G401 (cell line): ENCODE measurements around the gene C1orf159. TPM values are rescaled to one million over a fixed set of nuclear protein-coding genes. Genes with fewer than 3 reads are reported as not detected.

Experiments
- DNase-seq: peaks from one replicate; pipeline ENCODE4 v3.0.0-alpha.2; 2015; ENCODE audit warnings: low spot score
- in situ Hi-C: cut with HindIII; loops from 2 replicates; pipeline ENCODE4 v1.10.0; 2016; ENCODE audit warnings: low sequenced_read_pairs, mixed read lengths
- total RNA-seq: library from RNA; depleted of rRNA; stranded (reverse); fragments of >200 nt; shearing (Covaris generic); gene quantifications from 2 replicates; pipeline ENCODE4 v1.2.3, GENCODE V29; 2014

C1orf159 gene
- total RNA-seq, 1 experiment from 2014 or later, result 17.1 TPM

GRCh38 chr1:1048765-1049164 lies 67.1 kb downstream of the C1orf159 start:
- no peak for DNase-seq
- in situ Hi-C loops, result no loop called here

GRCh38 chr1:1047963-1048362 lies 67.9 kb downstream of the C1orf159 start:
- in situ Hi-C loops, result no loop called here
- no peak for DNase-seq

GRCh38 chr1:1047407-1047806 lies 68.5 kb downstream of the C1orf159 start:
- in situ Hi-C loops, result no loop called here
- no peak for DNase-seq

DNA sequence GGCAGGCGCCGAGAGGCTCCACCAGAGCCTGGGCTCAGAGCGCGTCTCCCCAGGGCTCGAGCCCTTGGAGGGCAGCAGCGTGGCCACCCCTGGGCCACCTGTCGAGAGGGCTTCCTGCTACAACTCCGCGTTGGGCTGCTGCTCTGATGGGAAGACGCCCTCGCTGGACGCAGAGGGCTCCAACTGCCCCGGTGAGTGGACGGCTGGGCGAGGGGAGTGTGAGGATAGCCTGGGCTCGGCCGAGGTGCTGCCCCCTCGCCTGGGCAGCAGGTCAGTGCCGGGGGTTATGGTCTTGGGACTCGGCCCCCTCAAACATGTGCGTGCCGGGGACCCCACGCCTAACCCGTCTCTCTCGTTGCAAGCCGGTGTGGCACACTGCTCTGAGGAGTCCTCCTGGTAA lies 69.1 kb downstream of the C1orf159 start:
- DNase-seq, result no peak

GRCh38 chr1:1046243-1046642 lies 69.6 kb downstream of the C1orf159 start:
- DNase-seq, result no peak
- in situ Hi-C loops, result no loop called here

More for the DNA sequence above, 69.1 kb downstream of the C1orf159 start:
- in situ Hi-C loops, result no loop called here

GRCh38 chr1:1045129-1045528 lies 70.8 kb downstream of the C1orf159 start:
- no peak for DNase-seq
- in situ Hi-C loops, result no loop called here

GRCh38 chr1:1044455-1045078 lies 71.3 kb downstream of the C1orf159 start:
- no peak for DNase-seq
- in situ Hi-C loops, result no loop called here

DNA sequence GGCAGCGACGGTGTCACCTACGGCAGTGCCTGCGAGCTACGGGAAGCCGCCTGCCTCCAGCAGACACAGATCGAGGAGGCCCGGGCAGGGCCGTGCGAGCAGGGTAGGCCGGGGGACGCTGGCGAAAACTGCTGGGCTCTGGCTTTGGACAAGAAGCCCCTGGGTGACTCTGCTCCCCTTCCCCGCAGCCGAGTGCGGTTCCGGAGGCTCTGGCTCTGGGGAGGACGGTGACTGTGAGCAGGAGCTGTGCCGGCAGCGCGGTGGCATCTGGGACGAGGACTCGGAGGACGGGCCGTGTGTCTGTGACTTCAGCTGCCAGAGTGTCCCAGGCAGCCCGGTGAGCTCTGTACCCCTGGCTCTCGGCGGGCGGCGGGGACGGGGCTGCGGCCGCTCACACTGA lies 72.0 kb downstream of the C1orf159 start:
- in situ Hi-C loops, result no loop called here
- DNase-seq, result no peak

DNA sequence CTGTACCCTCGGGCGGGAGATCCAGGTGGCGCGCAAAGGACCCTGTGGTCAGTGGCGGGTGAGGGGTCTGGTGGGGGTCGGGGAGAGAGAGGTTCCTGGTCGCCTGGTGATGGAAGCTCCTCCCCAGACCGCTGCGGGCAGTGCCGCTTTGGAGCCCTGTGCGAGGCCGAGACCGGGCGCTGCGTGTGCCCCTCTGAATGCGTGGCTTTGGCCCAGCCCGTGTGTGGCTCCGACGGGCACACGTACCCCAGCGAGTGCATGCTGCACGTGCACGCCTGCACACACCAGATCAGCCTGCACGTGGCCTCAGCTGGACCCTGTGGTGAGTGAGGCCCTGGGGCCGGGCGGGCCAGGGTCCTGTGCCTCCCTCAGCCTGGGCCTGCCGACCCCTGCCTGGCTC lies 72.5 kb downstream of the C1orf159 start:
- in situ Hi-C loops, result no loop called here

DNA sequence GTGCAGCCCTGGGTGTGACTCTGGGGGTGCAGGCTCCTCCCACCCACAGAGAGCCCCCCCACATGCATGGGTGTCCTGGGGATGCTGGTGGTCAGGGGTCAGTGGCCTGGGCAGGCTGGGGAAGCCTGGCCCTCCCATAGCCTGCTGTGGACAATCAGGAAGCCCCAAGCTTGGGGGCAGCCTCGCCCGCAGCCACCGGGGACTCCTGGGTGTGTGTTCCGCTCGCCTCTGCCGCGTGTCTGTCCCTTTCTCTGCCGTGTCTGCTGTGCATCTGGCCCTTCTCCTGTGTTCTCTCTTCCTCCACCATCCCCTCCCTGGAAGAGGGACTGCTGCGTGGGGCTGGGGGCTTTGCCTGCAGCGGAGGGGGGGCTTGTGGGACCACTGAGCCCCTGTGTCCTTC lies 73.1 kb downstream of the C1orf159 start:
- in situ Hi-C loops, result no loop called here
- no peak for DNase-seq

More for the DNA sequence above, 72.5 kb downstream of the C1orf159 start:
- no peak for DNase-seq

DNA sequence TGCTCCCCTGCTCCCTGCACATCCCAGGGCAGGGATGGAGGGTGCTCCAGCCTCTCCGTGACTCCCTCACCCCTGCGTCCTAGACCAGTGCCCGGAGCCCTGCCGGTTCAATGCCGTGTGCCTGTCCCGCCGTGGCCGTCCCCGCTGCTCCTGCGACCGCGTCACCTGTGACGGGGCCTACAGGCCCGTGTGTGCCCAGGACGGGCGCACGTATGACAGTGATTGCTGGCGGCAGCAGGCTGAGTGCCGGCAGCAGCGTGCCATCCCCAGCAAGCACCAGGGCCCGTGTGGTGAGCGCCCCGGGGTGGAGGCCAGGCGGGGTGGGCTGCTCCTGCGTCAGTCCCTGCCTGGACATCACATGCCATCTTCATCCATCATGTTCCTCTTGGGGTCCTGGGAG lies 74.0 kb downstream of the C1orf159 start:
- in situ Hi-C loops, result no loop called here

DNA sequence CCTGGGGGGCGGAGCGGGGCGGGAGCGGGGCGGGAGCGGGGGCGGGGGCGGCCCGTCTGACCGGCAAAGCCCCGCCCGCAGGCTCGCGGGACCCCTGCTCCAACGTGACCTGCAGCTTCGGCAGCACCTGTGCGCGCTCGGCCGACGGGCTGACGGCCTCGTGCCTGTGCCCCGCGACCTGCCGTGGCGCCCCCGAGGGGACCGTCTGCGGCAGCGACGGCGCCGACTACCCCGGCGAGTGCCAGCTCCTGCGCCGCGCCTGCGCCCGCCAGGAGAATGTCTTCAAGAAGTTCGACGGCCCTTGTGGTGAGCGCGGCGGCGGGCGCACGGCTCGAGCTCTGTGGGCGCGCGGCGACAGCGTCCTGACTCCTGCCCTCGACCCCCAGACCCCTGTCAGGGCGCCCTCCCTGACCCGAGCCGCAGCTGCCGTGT lies 74.8 kb downstream of the C1orf159 start:
- in situ Hi-C loops, result no loop called here
- no peak for DNase-seq

More for the DNA sequence above, 74.0 kb downstream of the C1orf159 start:
- no peak for DNase-seq

DNA sequence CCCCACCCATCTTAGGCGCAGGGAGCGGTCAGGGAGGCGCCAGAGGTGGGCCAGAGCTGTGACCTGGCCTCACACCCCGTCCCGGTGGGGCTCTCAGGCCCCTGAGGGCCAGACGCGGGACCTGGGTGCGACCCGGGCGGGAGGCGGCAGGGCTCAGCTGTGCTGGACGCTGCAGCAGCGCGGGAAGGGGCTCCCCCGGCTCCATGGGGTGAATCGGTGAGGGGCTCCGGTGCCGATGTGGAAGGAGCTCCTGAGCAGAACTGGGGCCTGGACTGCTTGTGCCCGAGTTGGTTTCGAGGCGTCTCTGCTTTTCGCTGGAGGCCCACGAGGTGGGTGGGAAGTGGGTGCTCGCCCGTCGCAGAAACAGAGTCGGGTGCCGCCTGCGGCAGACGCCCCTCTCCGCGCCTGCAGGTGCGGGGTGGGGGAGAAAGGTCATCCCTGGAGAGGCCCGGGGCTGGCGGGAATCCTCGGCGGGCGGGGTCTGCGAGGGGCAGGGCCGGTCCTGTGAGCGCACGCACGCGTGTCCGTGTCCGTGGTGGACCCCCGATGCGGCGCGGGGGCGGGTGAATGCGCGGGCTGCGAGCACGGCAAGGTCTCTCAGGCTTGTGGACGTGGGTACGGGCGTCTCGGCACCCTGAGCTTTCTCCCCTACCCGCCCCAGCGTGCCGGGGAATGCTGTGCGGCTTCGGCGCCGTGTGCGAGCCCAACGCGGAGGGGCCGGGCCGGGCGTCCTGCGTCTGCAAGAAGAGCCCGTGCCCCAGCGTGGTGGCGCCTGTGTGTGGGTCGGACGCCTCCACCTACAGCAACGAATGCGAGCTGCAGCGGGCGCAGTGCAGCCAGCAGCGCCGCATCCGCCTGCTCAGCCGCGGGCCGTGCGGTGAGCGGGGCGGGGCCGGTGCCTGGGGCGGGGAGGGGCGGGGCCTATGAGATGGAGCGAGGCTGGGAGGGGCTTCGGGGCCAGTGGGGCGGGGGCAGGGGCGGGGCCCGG lies 75.6 kb downstream of the C1orf159 start:
- in situ Hi-C loops, result no loop called here

DNA sequence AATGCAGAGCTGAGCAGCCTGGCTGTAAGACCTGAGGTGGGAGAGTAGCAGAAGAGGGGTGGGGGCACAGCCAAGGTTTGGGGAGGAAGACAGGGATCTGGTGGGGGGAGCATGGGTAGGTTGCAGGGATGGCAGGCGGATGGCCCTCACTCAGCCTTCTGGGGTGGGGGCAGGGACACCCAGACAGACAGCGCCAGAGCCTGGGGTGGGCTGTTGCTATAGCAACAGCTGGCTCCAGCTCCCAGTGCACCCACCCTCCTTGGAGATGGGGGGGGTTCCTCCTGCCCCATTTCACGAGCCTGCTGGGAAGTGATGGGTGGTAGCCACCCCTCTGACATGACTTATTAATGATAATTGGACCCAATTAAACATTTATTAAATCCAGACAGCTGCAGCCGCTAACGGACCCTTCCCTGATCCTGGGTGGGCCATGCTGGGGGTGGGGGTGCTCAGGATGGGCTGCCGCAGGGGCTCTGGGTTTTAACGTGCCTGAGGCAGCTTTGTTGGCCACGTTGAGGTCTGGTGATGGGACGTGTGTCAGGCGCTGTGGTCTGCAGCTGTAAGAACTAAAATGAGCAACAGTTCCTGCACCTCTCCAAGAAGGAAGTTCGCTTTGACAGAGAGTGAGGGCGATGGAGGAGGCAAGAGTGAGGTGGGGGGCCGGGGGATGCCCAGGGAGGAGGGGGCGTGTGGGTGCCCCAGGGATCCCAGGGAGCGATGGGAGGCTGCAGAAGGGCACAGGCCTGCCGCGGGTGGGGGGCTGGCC lies 76.6 kb downstream of the C1orf159 start:
- no peak for DNase-seq
- in situ Hi-C loops, result no loop called here

More for the DNA sequence above, 75.6 kb downstream of the C1orf159 start:
- no peak for DNase-seq

DNA sequence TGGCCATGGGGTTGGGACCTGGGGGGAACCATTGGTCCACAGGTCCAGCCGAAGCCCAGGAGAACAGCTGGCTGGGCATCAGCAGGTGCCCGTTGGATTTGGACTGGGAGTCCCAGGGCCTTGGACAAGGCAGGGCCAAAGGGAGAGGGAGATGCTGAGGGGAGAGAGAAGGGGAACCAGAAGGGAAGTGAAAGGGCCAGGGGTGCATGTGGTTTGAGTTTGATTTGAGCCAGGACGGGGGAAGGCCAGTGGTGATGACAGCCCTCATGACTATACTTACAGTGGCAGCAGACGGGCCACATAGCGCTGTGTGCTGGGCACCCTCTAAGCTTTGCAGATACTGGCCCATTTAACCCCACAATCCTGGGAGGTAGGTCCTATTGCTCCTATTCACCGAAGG lies 77.2 kb downstream of the C1orf159 start:
- in situ Hi-C loops, result no loop called here

GRCh38 chr1:1037366-1038327 lies 78.2 kb downstream of the C1orf159 start:
- DNase-seq, result no peak

More for the DNA sequence above, 77.2 kb downstream of the C1orf159 start:
- no peak for DNase-seq

DNA sequence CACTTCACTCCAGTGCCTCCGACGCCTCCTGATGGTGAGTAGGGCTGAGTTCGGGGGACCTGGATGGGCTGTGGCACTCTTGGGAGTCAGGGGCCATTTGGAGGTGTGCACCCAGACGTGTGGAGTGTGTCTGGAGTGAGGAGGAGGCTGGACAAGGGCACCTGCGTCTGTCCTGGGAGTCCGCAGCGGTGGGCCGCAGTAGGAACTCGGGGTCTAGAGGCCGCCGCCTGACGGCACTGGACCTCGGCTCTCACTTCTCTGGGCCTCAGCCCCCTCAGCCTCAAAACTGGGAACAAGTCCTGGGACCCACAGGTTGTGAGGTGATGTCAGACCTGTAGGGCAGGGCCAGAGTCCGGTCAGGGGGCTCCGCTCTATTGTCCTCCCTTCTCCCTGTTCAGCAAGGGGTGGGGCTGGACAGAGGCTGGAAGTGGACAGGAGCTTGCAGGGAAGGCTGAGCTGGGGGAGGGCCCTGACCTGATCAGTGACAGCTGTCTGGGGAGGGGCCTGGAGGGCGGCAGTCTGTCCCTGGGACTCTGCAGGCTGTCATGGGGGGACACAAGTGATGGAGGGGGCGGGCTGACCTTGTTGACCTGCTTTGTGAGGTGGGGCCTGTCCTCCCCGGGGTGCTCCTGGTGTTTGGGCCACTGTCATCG lies 80.5 kb downstream of the C1orf159 start:
- no peak for DNase-seq
- in situ Hi-C loops, result no loop called here

More at GRCh38 chr1:1037366-1038327, 78.2 kb downstream of the C1orf159 start:
- in situ Hi-C loops, result no loop called here

GRCh38 chr1:1034439-1034781 lies 81.5 kb downstream of the C1orf159 start:
- in situ Hi-C loops, result no loop called here
- DNase-seq, result no peak
